ENCODE results near the gene NPAS2. TPM values are rescaled to one million over a fixed set of nuclear protein-coding genes. Genes with fewer than 3 reads are reported as not detected.

The NPAS2 gene
- total and polyA plus RNA-seq, 12 donors: 4.7 to 51.3 (median 17.6) TPM

GRCh38 chr2:101045330-101045729 lies 225.4 kb downstream of the NPAS2 start:
- H3K27ac ChIP-seq: no peak overlapping the region
- DNase-seq: no peak
- H3K4me1 ChIP-seq (replicated peaks in 1 of 2): no peaks in the 10 kb centered on the region
- H3K27me3 ChIP-seq: no peaks in the 10 kb centered on the region
- no peak overlapping the region for H3K4me3 ChIP-seq
- no peaks in the 10 kb centered on the region for H3K36me3 ChIP-seq (replicated peaks in 1 of 2)
- TF ChIP-seq, protein P1, sequence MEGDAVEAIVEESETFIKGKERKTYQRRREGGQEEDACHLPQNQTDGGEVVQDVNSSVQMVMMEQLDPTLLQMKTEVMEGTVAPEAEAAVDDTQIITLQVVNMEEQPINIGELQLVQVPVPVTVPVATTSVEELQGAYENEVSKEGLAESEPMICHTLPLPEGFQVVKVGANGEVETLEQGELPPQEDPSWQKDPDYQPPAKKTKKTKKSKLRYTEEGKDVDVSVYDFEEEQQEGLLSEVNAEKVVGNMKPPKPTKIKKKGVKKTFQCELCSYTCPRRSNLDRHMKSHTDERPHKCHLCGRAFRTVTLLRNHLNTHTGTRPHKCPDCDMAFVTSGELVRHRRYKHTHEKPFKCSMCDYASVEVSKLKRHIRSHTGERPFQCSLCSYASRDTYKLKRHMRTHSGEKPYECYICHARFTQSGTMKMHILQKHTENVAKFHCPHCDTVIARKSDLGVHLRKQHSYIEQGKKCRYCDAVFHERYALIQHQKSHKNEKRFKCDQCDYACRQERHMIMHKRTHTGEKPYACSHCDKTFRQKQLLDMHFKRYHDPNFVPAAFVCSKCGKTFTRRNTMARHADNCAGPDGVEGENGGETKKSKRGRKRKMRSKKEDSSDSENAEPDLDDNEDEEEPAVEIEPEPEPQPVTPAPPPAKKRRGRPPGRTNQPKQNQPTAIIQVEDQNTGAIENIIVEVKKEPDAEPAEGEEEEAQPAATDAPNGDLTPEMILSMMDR (IDR thresholded peaks at IDR 0.05): no peak
- no peak for TF ChIP-seq POLR2A (IDR thresholded peaks at IDR 0.05)
- WGBS, 4 donors: 94 to 97% (median 95%) methylated on average over 10 of the region's 10 CpGs
- no peaks in the 10 kb centered on the region for H3K9me3 ChIP-seq (replicated peaks in 1 of 3)
- intact Hi-C loops (cut with DNase I): no loop called here

Other genes with a start within 250 kb of the NPAS2 start
- gene RPL31, start 182.2 kb downstream of the NPAS2 start, total RNA-seq: 1,000 to 10,000 TPM in 4 of 9 donors, 100 to 1,000 TPM in 5; 413 to 2,238 (median 944) TPM
- 1,000 to 10,000 TPM; 1,104 to 4,491 (median 3,323) TPM for gene RPL31, start 182.2 kb downstream of the NPAS2 start, polyA plus RNA-seq

Measured in adrenal gland (tissue), 12 donors.